Measurements from ENCODE around the gene MEGF6. TPM values are rescaled to one million over a fixed set of nuclear protein-coding genes. Genes with fewer than 3 reads are reported as not detected.
"Not testable (repeated sequence)": the region's sequence is repeated elsewhere in the genome, so short reads cannot be mapped to it uniquely, and the experiment has no call there.

The MEGF6 gene
- total and polyA plus RNA-seq, 7 donors: 0.67 to 5.5 (median 3.7) TPM

- 86 to 89% (median 87%) methylated on average over 24 of the region's 24 CpGs for WGBS, 3 donors
- TF ChIP-seq CTCF (IDR thresholded peaks at IDR 0.05): no peak
- intact Hi-C loops (cut with DNase I): no loop called here
- Histone ChIP-seq H3K4me3 (no peak overlapping the region), H3K27me3 (ENCODE audit: insufficient read depth in 3 of 3, low read length in 2 of 3) (peaks cover 0 to 4% (median 0%) of the 10 kb centered on the region in 3 donors), H3K4me1 (no peaks in the 10 kb centered on the region), H3K27ac (no peak overlapping the region), H3K9me3 (no peaks in the 10 kb centered on the region), H3K36me3 (ENCODE audit: insufficient read depth in 1 of 2, low read depth in 1 of 2) (no peaks in the 10 kb centered on the region)
- DNase-seq (no peak), ATAC-seq (no peak)
These were observed 24.1 kb downstream of the MEGF6 start for GRCh38 chr1:3586986-3587759.

GRCh38 chr1:3585940-3586568 is 25.3 kb downstream of the MEGF6 start:
- Histone ChIP-seq H3K9me3 (no peaks in the 10 kb centered on the region), H3K4me3 (no peak overlapping the region), H3K4me1 (no peaks in the 10 kb centered on the region), H3K27ac (no peak overlapping the region), H3K27me3 (ENCODE audit: insufficient read depth in 3 of 3, low read length in 2 of 3) (peaks cover 0 to 4% (median 0%) of the 10 kb centered on the region in 3 donors), H3K36me3 (ENCODE audit: insufficient read depth in 1 of 2, low read depth in 1 of 2) (no peaks in the 10 kb centered on the region)
- ATAC-seq (no peak), DNase-seq (no peak)
- TF ChIP-seq CTCF (IDR thresholded peaks at IDR 0.05): no peak
- WGBS, 3 donors: 89 to 91% (median 90%) methylated on average over 19 of the region's 19 CpGs
- intact Hi-C loops (cut with DNase I): no loop called here

GRCh38 chr1:3585353-3585868 is 25.9 kb downstream of the MEGF6 start:
- H3K9me3 ChIP-seq; H3K36me3 ChIP-seq (ENCODE audit: insufficient read depth in 1 of 2, low read depth in 1 of 2); H3K4me1 ChIP-seq; H3K27me3 ChIP-seq (ENCODE audit: insufficient read depth in 3 of 3, low read length in 2 of 3); ATAC-seq; H3K4me3 ChIP-seq; intact Hi-C loops (cut with DNase I); DNase-seq; H3K27ac ChIP-seq: not testable (repeated sequence)
- 65 to 73% (median 66%) methylated on average over 6 of the region's 6 CpGs for WGBS, 3 donors

GRCh38 chr1:3584915-3585314 is 26.4 kb downstream of the MEGF6 start:
- no peak for DNase-seq
- Histone ChIP-seq H3K4me3 (no peak overlapping the region), H3K9me3 (no peaks in the 10 kb centered on the region), H3K27ac (no peak overlapping the region), H3K4me1 (no peaks in the 10 kb centered on the region), H3K27me3 (ENCODE audit: insufficient read depth in 3 of 3, low read length in 2 of 3) (peaks cover 0 to 9% (median 0%) of the 10 kb centered on the region in 3 donors), H3K36me3 (ENCODE audit: insufficient read depth in 1 of 2, low read depth in 1 of 2) (no peaks in the 10 kb centered on the region)
- 82 to 90% (median 86%) methylated on average over 7 of the region's 7 CpGs for WGBS, 3 donors
- intact Hi-C loops (cut with DNase I): no loop called here
- no peak for TF ChIP-seq CTCF (IDR thresholded peaks at IDR 0.05)
- no peak for ATAC-seq

GRCh38 chr1:3583751-3584150 is 27.6 kb downstream of the MEGF6 start:
- H3K27ac ChIP-seq; H3K4me1 ChIP-seq; ATAC-seq; H3K4me3 ChIP-seq; H3K36me3 ChIP-seq (ENCODE audit: insufficient read depth in 1 of 2, low read depth in 1 of 2); H3K9me3 ChIP-seq; DNase-seq; intact Hi-C loops (cut with DNase I): not testable (repeated sequence)
- H3K27me3 ChIP-seq (ENCODE audit: insufficient read depth in 3 of 3, low read length in 2 of 3): peaks cover 0 to 15% (median 2%) of the 10 kb centered on the region in 3 donors
- 54 to 71% (median 60%) methylated on average over 18 to 20 of the region's 21 CpGs for whole genome bisulfite sequencing, 3 donors
